Stimulated activated CD4-positive, alpha-beta T cell treated with anti-CD3 and anti-CD28 coated beads, Interleukin-1b, Interleukin-23, amount 100 ng/mL, for 1 hour (primary cell): ENCODE results near the gene CBFA2T3.
"Not testable (repeated sequence)": the region's sequence is repeated elsewhere in the genome, so short reads cannot be mapped to it uniquely, and the experiment has no call there.

Experiments used
- DNase-seq, 2 donors: peaks; one replicate each; pipeline ENCODE4 v3.0.0-alpha.2; 2020; ENCODE audit warnings: low read depth in 2 of 2

Gene CBFA2T3

GRCh38 chr16:88923450-88923849 lies 53.6 kb downstream of the CBFA2T3 start:
- DNase-seq: no peak

- DNase-seq: no peak
Measured at GRCh38 chr16:88922826-88923410, 54.1 kb downstream of the CBFA2T3 start.

GRCh38 chr16:88922114-88922825 lies 54.7 kb downstream of the CBFA2T3 start:
- no peak for DNase-seq

GRCh38 chr16:88921591-88921990 lies 55.4 kb downstream of the CBFA2T3 start:
- no peak for DNase-seq

GRCh38 chr16:88920618-88921590 lies 56.1 kb downstream of the CBFA2T3 start:
- DNase-seq: no peak

- DNase-seq: no peak
Measured at GRCh38 chr16:88919936-88920335, 57.1 kb downstream of the CBFA2T3 start.

GRCh38 chr16:88918896-88919295 lies 58.1 kb downstream of the CBFA2T3 start:
- DNase-seq: not testable (repeated sequence)

GRCh38 chr16:88917915-88918627 lies 58.9 kb downstream of the CBFA2T3 start:
- DNase-seq: no peak

- no peak for DNase-seq
Measured at GRCh38 chr16:88917146-88917914, 59.7 kb downstream of the CBFA2T3 start.

- DNase-seq: no peak
Measured at GRCh38 chr16:88915639-88916327, 61.2 kb downstream of the CBFA2T3 start.

GRCh38 chr16:88914750-88915368 lies 62.1 kb downstream of the CBFA2T3 start:
- no peak for DNase-seq

GRCh38 chr16:88913870-88914269 lies 63.1 kb downstream of the CBFA2T3 start:
- no peak for DNase-seq

GRCh38 chr16:88913001-88913612 lies 63.9 kb downstream of the CBFA2T3 start:
- no peak for DNase-seq

GRCh38 chr16:88912556-88912955 lies 64.5 kb downstream of the CBFA2T3 start:
- no peak for DNase-seq

GRCh38 chr16:88911946-88912310 lies 65.1 kb downstream of the CBFA2T3 start:
- no peak for DNase-seq

- DNase-seq: no peak
Measured at GRCh38 chr16:88911136-88911945, 65.7 kb downstream of the CBFA2T3 start.

- DNase-seq: no peak
Measured at GRCh38 chr16:88910284-88911135, 66.5 kb downstream of the CBFA2T3 start.
